ENCODE results near the gene RBM3.
A peak's percentile ranks its signal among the peaks of the same experiment; 100 is the strongest.
"Not testable (repeated sequence)": the region's sequence is repeated elsewhere in the genome, so short reads cannot be mapped to it uniquely, and the experiment has no call there.

The RBM3 gene

DNA sequence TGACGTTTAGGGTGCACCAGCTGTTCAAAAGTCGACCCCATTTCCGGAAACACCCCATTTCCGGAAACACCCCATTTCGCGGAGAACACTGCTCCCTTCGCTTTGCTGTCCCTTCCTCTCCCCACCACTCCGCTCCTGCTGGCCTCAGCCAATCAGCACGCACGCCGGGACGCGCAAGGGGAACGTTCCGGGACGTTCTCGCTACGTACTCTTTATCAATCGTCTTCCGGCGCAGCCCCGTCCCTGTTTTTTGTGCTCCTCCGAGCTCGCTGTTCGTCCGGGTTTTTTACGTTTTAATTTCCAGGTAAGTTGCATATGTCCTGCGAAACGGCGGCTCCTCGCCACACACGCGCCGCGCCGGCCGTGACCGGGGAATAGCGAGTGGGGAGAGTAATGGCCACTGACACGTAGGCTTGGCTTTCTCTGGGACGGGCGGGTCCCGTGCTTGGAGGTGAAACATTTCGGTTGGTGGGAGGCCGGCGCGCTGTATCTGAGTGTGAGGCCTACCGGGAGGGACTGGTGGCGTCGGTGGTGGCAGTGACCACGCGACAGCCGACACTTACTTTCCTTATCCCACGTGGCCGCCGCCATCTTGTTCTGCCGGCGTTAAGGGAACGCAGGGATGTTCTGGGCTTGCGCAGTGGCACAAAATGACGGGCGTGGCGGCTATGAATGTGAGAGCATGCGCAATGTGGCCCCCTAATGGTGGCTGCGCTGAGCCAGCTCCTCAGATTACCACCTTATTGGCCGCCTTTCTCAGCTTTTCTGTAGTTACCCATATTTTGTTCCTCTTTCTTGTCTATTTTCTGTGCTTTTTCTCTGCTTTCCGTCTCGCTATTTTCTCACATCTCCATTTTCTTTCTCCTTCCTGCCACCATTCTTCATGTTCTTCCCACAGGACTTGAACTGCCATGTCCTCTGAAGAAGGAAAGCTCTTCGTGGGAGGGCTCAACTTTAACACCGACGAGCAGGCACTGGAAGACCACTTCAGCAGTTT lies at the start of gene RBM3:
TSS of gene RBM3 (plus strand) at position 215 of the 997 bp plus-strand sequence. CDS start at position 912, 697 bp downstream.
- DNase-seq, result peak; percentile 79

DNA sequence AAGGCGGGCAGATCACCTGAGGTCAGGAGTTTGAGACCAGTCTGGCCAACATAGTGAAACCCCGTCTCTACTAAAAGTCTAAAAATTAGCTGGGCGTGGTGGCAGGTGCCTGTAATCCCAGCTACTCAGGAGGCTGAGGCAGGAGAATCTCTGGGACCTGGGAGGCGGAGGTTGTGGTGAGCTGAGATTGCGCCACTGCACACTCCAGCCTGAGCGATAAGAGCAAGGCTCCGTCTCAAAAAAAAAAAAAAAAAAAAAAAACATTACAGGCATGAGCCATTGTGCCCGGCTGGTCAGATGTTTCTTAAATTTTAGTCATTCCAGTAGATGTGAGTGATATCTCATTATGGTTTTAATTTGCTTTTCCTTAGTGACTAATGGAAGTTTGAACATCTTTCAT lies 48.4 kb upstream of the RBM3 start:
- not testable (repeated sequence) for DNase-seq

- no peak for DNase-seq
These were observed 43.5 kb upstream of the RBM3 start for GRCh38 chrX:48530736-48531135.

DNA sequence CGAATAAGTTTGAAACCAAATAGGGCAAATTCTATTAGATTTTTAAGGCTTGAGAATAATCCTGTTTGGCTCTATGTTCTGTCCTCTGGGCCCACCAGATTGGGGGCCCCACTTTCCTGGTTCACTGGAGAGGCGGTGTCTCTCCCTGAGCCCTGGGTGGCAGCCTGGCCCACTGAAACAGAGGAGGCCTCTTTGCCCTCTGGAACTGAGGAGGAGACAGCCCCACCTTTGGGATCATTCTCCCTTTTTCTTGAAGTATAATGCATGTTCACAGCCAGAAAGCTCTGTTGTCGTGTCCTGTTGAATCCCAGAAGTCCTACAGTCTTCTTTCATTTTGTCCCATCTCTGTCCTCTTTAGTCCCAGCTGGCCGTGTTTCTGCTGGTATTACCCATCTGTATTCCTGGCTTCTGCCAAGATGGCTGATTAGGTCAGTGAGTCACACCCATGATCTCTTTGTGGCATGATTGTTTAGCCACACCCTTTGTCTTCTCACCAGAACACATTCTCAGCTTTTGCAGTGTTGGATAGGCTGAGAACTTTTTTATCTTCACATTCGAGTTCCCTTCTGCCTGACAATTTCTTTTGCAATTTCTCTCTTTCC lies 42.8 kb upstream of the RBM3 start:
- DNase-seq, result no peak

DNA sequence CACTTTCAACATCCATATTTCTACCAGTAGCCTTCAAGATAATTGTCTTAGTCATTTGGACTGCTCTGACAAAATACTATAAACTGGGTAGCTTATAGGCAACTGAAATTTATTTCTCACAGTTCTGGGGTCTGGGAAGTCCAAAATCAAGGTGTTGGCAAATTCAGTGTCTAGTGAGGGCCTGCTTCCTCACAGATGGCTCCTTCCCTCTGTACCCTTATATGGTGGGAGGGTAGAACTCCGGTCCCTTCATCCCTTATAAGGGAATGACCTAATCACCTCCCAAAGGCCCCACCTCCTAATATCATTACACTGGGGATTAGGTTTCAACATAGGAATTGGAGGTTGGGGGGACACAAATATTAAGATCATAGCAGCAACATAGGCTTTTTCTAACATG lies 42.1 kb upstream of the RBM3 start:
- DNase-seq, result no peak

GRCh38 chrX:48533165-48533564 lies 41.1 kb upstream of the RBM3 start:
- no peak for DNase-seq

DNA sequence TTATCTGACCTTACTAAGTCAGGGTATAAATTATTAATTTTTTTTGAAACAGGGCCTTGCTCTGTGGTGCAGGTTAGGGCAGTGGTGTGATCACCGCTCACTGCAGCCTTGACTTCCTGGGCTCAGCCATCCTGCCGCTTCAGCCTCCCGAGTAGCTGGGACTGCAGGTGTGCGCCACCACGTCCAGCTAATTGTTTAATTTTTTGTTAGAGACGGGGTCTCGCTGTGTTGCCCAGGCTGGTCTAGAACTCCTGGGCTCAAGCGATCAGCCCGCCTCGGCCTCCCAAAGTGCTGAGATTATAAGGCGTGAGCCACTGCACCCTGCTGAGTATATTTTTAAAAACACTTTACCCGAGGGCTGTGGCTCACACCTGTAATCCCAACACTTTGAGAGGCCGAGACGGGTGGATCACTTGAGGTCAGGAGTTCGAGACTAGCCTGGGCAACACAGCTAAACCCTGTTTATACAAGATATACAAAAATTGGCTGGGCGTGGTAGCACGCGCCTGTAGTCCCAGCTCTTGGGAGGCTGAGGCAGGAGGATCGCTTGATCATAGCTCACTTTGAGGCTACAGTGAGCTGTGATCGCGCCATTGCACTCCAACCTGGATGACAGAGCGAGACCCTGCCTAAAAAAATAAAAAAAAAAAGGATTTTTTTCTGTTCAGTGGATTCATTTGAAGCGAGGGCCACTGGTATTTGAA lies 35.5 kb upstream of the RBM3 start:
- no peak for DNase-seq

- peak; percentile 91 for DNase-seq
These were observed 34.8 kb upstream of the RBM3 start, which contains the start of gene TBC1D25 for GRCh38 chrX:48539345-48540027. TBC1D25 (plus strand) TSS chrX:48539714; CDS start chrX:48539798, 84 bp downstream.

DNA sequence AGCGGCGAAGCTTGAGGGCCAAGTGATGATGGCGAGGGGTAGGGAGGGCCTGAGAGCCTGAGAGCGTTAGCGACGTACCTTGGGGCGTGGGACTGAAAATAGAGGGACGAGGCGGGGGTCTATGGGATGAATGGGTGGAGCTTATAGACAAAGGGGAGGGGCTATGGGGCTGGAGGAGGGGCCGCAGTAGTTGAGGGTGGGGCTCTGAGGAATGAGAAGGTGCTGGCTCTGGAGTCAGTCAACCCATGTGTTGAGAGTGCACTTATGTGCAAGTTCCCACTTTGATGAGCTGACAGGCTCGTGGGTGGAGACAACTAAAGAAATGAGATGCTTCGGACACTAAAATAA lies 34.3 kb upstream of the RBM3 start:
- DNase-seq, result no peak

GRCh38 chrX:48540480-48540879 lies 33.8 kb upstream of the RBM3 start:
- no peak for DNase-seq

DNA sequence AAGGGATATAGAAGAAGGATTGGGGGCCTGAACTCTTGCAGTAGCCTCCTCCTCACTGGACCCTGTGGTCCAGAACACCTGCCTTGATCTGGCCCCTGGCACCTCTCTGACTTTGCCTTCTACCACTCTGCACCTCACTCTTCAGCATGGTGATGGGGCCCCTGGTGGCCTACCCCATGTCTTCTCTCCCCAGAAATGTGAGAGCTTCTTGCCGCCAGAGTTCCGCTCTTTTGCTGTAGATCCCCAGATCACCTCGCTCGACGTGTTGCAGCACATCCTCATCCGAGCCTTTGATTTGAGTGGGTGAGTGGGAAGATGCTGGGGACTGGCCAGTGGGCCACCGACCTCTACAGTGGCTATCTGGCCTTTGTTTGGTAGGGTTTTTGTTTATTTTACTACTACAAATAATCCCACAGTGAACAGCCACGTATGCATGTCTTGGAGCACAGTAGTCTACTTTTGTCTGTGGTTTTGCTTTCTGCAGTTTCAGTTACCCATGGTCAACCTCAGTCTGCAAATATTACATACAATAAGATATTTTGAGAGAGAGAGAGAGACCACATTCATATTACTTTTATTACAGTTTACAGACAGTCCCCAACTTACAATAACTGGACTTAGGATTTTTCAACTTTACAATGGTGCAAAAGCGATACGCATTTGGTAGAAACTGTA lies 33.0 kb upstream of the RBM3 start:
- DNase-seq, result no peak

DNA sequence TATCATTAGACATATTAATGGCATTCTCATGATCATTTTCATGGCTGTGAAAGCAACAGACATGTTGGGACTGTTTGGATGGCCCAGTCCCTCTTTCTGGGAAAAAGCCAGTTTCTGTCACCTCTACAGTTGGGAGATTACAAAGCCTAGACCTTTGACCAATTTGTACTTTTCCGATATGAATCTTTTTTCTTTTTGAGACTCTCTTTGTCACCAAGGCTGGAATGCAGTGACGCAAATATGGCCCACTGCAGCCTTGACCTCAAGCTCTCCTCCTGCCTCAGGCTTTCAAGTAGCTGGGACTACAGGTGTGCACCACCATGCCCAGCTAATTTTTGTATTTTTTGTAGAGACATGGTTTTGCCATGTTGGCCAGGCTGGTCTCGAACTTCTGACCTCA lies 25.4 kb upstream of the RBM3 start:
- no peak for DNase-seq

GRCh38 chrX:48555731-48556325 lies 18.5 kb upstream of the RBM3 start:
- DNase-seq, result not testable (repeated sequence)

DNA sequence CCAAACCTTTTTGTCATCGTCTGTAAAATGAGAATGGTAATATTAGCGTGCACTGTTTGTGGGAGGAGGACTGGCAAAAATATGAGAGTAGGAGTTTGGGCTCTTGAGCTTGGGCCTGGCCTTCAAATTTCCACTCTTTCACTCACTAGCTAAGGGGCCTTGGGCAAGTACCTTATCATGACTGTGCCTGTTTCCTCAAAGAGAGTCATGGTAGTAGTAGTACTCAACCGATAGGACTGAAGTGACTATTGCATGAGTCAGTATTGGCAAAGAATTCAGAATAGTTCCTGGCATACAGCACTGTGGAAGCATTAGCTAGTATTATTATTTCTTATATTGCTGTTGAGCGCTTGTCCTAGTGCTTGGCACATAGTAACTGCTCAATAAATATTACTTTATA lies 16.0 kb upstream of the RBM3 start:
- DNase-seq, result no peak

GRCh38 chrX:48559636-48560035 lies 14.6 kb upstream of the RBM3 start:
- DNase-seq, result no peak

DNA sequence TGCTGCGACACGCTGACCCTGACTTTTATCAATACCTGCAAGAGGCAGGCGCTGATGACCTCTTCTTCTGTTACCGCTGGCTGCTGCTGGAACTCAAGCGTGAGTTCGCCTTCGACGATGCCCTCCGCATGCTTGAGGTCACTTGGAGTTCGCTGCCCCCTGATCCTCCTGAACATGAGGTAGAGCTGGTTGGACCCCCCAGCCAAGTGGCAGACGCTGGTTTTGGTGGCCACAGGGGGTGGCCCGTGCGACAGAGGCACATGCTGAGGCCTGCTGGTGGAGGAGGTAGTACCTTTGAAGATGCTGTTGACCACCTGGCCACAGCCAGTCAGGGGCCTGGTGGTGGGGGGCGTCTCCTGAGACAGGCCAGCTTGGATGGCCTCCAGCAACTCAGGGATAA lies 14.2 kb upstream of the RBM3 start:
- DNase-seq, result no peak

- no peak for DNase-seq
These were observed 13.6 kb upstream of the RBM3 start for GRCh38 chrX:48560681-48561080.

DNA sequence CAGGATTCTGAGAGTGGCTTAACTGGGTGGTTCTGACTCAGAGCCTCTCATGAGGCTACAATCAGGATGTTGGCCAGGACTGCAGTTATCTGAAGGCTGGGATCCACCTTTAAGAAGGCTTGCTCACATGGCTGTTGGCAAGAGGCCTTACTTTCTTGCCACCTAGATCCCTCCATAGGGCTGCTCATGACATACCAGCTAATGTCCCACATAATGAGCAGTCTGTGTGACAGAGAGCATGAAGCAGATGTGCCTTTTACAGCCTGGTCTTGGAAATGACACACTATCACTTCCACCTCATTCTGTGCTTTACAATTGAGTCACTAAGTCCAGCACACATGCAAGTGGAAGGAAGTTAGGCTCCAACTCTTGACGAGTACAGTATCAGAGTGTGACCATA lies 4.3 kb upstream of the RBM3 start:
- no peak for DNase-seq

DNA sequence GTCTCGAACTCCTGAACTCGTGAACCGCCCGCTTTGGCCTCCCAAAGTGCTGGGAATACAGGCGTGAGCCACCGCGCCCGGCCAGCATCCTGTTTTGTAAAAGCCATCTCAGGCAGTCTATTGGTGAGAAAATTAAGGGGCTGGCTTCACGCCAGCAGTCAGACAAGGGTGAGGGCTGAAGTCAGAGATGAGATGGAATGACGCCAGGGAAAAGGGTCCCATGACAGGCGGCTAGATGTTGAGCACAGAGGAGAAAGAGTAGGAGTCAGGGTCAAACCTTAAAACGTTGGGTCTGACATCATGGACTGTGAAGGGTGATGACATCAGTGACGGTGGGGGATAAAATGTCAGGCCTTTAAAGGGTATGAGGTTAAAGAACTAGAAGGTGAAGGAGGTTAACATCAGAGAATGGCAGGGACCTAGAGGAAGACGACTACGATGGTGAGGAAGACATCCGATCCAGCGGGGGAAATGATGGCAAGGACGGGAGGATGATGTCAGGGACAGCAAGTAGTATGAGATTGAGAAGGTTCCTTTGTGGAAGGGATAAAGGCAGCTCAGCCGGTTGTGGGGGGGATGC lies 504 bp upstream of the RBM3 start:
- DNase-seq, result peak; percentile 62

DNA sequence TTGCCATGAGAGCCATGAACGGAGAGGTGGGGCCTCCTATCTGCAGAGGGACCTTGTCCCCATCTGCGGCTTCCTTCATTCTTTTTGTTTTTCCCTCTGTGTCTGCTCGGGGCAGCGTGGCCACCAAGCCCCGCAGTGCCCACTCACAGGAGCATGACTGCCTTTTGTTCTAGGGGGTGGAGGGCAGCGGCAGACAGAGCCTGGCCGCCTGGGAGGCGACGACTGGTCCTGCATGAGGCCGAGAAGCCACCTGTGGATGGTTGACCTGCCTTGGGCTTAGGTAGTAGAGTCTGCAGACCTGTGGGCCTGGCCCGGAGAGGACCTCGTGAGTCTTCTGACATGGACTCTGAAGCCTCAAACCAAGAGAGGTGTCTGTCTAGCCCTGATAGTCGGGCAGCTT lies 1.4 kb downstream of the RBM3 start:
- no peak for DNase-seq

GRCh38 chrX:48576108-48576507 lies 1.8 kb downstream of the RBM3 start:
- no peak for DNase-seq

All from DMS153 (cell line).